ENCODE measurements around the gene FSTL4.

FSTL4 gene

GRCh38 chr5:133235696-133236426 lies 376.5 kb downstream of the FSTL4 start:
- Histone ChIP-seq H3K4me3 (ENCODE audit: low read length in 2 of 2) (no peak overlapping the region), H3K4me1 (ENCODE audit: control insufficient read depth in 2 of 2, insufficient read depth in 2 of 2, low read length in 2 of 2) (peaks cover 4 to 10% of the 10 kb centered on the region in 2 donors), H3K27ac (ENCODE audit: low read depth in 2 of 2, low read length in 2 of 2) (no peak overlapping the region), H3K9me3 (ENCODE audit: control insufficient read depth in 2 of 2, low read length in 2 of 2) (no peaks in the 10 kb centered on the region), H3K27me3 (ENCODE audit: control insufficient read depth in 2 of 2, insufficient read depth in 2 of 2, low read length in 2 of 2) (no peaks in the 10 kb centered on the region), H3K36me3 (ENCODE audit: control insufficient read depth in 2 of 2, insufficient read depth in 2 of 2, low read length in 2 of 2) (no peaks in the 10 kb centered on the region), H3K9ac (ENCODE audit: low read depth in 1 of 2, low read length in 2 of 2) (no peak overlapping the region)

DNA sequence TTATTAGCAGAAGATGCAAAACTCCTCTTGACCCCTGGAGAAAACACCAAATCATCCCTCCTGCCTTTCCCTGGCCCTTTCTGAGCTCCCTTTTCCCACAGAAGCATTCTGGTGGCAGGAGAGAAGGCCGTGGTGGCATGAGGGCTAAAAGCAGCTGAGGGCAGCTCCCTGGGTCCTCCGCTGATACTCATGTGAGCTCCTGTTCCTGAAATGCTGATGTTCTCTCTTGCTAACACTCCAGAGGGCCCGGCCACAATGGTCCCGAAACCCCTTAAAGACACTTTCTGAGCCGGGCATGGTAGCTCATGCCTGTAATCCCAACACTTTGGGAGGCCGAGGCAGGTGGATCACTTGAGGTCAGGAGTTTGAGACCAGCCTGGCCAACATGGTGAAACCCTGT lies 377.4 kb downstream of the FSTL4 start:
- Histone ChIP-seq H3K9ac (ENCODE audit: low read depth in 1 of 2, low read length in 2 of 2) (no peak overlapping the region), H3K4me1 (ENCODE audit: control insufficient read depth in 2 of 2, insufficient read depth in 2 of 2, low read length in 2 of 2) (peaks cover 4 to 10% of the 10 kb centered on the region in 2 donors), H3K36me3 (ENCODE audit: control insufficient read depth in 2 of 2, insufficient read depth in 2 of 2, low read length in 2 of 2) (no peaks in the 10 kb centered on the region), H3K9me3 (ENCODE audit: control insufficient read depth in 2 of 2, low read length in 2 of 2) (no peaks in the 10 kb centered on the region), H3K27ac (ENCODE audit: low read depth in 2 of 2, low read length in 2 of 2) (no peak overlapping the region), H3K27me3 (ENCODE audit: control insufficient read depth in 2 of 2, insufficient read depth in 2 of 2, low read length in 2 of 2) (no peaks in the 10 kb centered on the region), H3K4me3 (ENCODE audit: low read length in 2 of 2) (no peak overlapping the region)

DNA sequence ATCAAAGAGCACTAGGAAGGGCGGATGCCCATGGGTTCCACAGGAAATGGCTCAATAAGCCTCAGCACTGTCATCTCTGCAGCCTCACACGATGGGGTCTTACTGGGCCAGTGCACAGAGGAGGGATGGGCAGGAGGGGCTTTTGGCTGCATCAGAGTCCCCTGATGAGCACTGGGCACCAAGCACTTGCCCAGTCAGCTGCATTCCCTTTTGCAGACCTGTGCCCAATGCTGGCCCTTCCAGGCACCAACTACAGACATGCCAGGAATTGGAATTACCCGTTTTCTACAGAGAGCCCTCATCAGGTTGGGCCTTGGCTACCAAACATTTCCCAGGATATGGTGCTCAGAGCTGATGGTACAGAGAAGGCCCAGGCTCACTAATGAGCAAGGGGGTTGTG lies 378.1 kb downstream of the FSTL4 start:
- Histone ChIP-seq H3K4me1 (ENCODE audit: control insufficient read depth in 2 of 2, insufficient read depth in 2 of 2, low read length in 2 of 2) (peaks cover 4 to 10% of the 10 kb centered on the region in 2 donors), H3K27ac (ENCODE audit: low read depth in 2 of 2, low read length in 2 of 2) (no peak overlapping the region), H3K27me3 (ENCODE audit: control insufficient read depth in 2 of 2, insufficient read depth in 2 of 2, low read length in 2 of 2) (no peaks in the 10 kb centered on the region), H3K36me3 (ENCODE audit: control insufficient read depth in 2 of 2, insufficient read depth in 2 of 2, low read length in 2 of 2) (no peaks in the 10 kb centered on the region), H3K4me3 (ENCODE audit: low read length in 2 of 2) (no peak overlapping the region), H3K9ac (ENCODE audit: low read depth in 1 of 2, low read length in 2 of 2) (no peak overlapping the region), H3K9me3 (ENCODE audit: control insufficient read depth in 2 of 2, low read length in 2 of 2) (no peaks in the 10 kb centered on the region)

DNA sequence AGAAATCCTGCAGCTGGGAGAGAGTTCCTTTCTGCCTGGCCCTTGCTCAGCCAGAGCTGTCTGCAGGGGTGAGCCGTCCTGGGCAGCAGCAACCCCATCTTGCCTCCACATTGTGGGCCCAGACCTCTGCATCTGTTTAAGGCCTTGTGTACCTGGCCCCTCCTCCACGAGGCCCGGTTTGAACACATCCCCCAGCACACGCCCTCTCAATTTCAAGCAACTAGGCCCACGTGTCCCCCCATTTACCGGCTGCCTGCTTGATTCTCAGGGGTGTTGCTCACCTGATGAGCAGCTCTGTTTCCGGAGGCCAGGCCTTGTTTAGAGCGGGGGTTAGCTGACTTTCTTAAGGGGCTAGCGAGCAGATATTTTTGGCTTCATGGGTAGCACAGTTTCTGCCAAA lies 378.7 kb downstream of the FSTL4 start:
- Histone ChIP-seq H3K27me3 (ENCODE audit: control insufficient read depth in 2 of 2, insufficient read depth in 2 of 2, low read length in 2 of 2) (no peaks in the 10 kb centered on the region), H3K27ac (ENCODE audit: low read depth in 2 of 2, low read length in 2 of 2) (no peak overlapping the region), H3K4me1 (ENCODE audit: control insufficient read depth in 2 of 2, insufficient read depth in 2 of 2, low read length in 2 of 2) (peaks cover 4 to 10% of the 10 kb centered on the region in 2 donors), H3K36me3 (ENCODE audit: control insufficient read depth in 2 of 2, insufficient read depth in 2 of 2, low read length in 2 of 2) (no peaks in the 10 kb centered on the region), H3K4me3 (ENCODE audit: low read length in 2 of 2) (no peak overlapping the region), H3K9ac (ENCODE audit: low read depth in 1 of 2, low read length in 2 of 2) (no peak overlapping the region), H3K9me3 (ENCODE audit: control insufficient read depth in 2 of 2, low read length in 2 of 2) (no peaks in the 10 kb centered on the region)

DNA sequence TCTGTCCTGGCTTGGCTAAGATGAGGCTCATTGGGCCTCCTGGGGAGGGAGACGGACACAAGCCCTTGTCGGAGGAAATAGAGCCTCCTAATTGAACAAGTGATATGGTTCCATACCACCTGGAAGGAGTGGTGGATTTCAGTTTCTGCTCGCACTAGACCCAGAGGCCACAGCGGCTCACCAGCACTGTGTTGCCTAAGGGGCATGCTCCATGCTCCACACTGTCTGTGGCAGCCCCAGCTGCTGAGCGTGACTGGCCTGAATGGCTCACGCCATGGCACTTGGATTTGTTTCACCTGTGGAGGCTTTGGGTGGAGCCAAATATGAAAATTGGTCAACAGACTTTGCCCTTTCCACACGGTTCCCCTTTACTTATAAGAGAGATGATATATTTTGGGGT lies 379.4 kb downstream of the FSTL4 start:
- H3K27me3 ChIP-seq (ENCODE audit: control insufficient read depth in 2 of 2, insufficient read depth in 2 of 2, low read length in 2 of 2) = no peaks in the 10 kb centered on the region
- no peak overlapping the region for H3K4me3 ChIP-seq (ENCODE audit: low read length in 2 of 2)
- H3K27ac ChIP-seq (ENCODE audit: low read depth in 2 of 2, low read length in 2 of 2) = no peak overlapping the region
- H3K4me1 ChIP-seq (ENCODE audit: control insufficient read depth in 2 of 2, insufficient read depth in 2 of 2, low read length in 2 of 2) = peaks cover 4 to 10% of the 10 kb centered on the region in 2 donors
- no peaks in the 10 kb centered on the region for H3K36me3 ChIP-seq (ENCODE audit: control insufficient read depth in 2 of 2, insufficient read depth in 2 of 2, low read length in 2 of 2)
- H3K9me3 ChIP-seq (ENCODE audit: control insufficient read depth in 2 of 2, low read length in 2 of 2) = no peaks in the 10 kb centered on the region
- H3K9ac ChIP-seq (ENCODE audit: low read depth in 1 of 2, low read length in 2 of 2) = no peak overlapping the region

DNA sequence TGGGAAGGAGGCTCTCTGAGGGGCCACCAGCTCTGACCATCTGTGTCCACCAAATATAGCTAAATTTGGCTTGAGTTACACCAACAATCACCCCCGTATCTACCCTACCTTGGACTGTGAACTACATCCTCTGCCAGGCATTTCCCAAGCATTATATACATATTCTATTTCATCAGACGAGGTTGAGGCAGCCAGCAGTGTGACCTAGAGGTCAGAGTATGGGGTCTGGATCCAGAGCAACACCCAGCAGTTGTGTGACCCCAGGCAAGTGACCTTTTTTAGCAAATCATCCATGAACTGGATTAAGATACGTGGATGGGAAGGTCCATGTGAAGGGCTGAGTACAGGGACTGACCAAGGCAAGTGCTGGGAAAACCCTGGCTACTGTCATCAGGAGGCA lies 379.9 kb downstream of the FSTL4 start:
- Histone ChIP-seq H3K27me3 (ENCODE audit: control insufficient read depth in 2 of 2, insufficient read depth in 2 of 2, low read length in 2 of 2) (no peaks in the 10 kb centered on the region), H3K9me3 (ENCODE audit: control insufficient read depth in 2 of 2, low read length in 2 of 2) (no peaks in the 10 kb centered on the region)

GRCh38 chr5:133232011-133232410 lies 380.3 kb downstream of the FSTL4 start:
- H3K9me3 ChIP-seq (ENCODE audit: control insufficient read depth in 2 of 2, low read length in 2 of 2) = no peaks in the 10 kb centered on the region
- no peak overlapping the region for H3K27ac ChIP-seq (ENCODE audit: low read depth in 2 of 2, low read length in 2 of 2)
- H3K4me1 ChIP-seq (ENCODE audit: control insufficient read depth in 2 of 2, insufficient read depth in 2 of 2, low read length in 2 of 2) = peaks cover 4 to 10% of the 10 kb centered on the region in 2 donors
- H3K36me3 ChIP-seq (ENCODE audit: control insufficient read depth in 2 of 2, insufficient read depth in 2 of 2, low read length in 2 of 2) = no peaks in the 10 kb centered on the region
- H3K27me3 ChIP-seq (ENCODE audit: control insufficient read depth in 2 of 2, insufficient read depth in 2 of 2, low read length in 2 of 2) = no peaks in the 10 kb centered on the region
- H3K9ac ChIP-seq (ENCODE audit: low read depth in 1 of 2, low read length in 2 of 2) = no peak overlapping the region
- H3K4me3 ChIP-seq (ENCODE audit: low read length in 2 of 2) = no peak overlapping the region

More for the DNA sequence above, 379.9 kb downstream of the FSTL4 start:
- Histone ChIP-seq H3K27ac (ENCODE audit: low read depth in 2 of 2, low read length in 2 of 2) (no peak overlapping the region), H3K36me3 (ENCODE audit: control insufficient read depth in 2 of 2, insufficient read depth in 2 of 2, low read length in 2 of 2) (no peaks in the 10 kb centered on the region), H3K9ac (ENCODE audit: low read depth in 1 of 2, low read length in 2 of 2) (no peak overlapping the region), H3K4me3 (ENCODE audit: low read length in 2 of 2) (no peak overlapping the region), H3K4me1 (ENCODE audit: control insufficient read depth in 2 of 2, insufficient read depth in 2 of 2, low read length in 2 of 2) (peaks cover 4 to 10% of the 10 kb centered on the region in 2 donors)

DNA sequence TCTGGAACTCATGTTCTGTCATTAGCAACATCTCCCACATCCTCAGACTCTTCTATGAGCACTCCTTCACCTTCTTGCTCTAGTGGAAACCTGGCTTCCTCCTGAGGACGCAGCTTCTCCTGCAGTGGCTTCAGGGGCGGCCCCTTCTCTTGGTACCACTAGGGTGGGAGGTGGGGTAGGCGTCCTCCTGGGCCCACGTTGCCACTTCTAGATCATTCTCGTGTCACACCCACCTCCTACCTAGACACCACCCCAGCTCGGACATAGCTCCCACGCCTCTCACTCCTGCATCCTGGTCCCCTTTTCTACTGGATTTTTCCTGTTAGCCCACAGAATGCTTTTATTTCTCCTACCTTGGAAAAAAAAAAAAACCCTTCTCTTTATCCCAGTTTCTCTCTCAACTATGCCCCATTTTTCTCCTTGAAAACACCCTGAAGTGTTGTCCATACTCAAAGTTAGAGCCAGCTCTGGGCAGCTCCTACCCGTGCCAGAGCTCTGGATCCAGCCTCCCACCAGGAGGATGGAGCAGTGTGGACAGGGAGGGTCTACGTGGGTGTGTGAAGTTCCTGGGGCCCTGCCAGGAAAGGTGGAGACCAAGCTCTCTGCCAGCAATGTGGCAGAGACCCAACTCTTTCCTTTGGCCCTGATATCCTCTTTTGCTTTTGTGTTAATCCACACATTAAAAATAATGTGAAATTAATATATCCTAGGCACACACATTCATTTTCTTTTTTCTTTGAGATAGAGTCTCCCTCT lies 381.3 kb downstream of the FSTL4 start:
- H3K4me3 ChIP-seq (ENCODE audit: low read length in 2 of 2) = no peak overlapping the region

DNA sequence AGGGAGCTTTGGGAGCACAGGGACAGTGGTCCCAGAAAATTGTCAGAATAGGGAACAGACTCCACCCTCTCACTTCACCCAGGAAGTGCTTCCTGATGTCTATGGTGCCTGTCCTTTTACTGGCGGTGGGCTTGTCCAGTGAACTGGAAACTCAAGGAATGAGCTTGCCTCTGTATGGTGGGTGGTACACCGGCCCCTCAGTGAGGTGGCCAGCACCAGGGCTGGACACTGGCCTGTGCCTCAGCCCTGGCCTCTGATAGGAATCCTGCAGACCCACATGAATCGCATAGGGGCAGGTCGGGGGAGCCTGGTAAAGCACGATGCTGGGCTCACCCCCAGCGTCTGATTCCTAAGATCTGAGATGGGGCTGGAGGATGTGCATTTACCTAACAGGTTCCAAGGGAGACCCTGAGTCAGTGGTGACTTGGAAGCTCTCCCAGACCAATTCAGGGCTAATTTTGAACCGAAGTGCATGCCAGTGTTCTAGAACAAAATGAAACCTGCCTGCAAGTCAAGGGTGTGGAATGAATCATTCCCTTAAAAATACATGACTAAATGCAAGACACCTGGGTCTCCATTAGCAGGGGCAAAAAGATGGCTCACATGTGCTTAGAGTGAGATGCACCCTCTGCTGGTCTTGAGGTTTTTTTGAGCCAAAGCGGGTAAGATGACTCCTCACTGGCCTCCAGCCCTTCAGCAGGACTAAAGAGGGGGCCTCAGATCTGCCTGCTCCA lies 382.2 kb downstream of the FSTL4 start:
- Histone ChIP-seq H3K36me3 (ENCODE audit: control insufficient read depth in 2 of 2, insufficient read depth in 2 of 2, low read length in 2 of 2) (no peaks in the 10 kb centered on the region), H3K9ac (ENCODE audit: low read depth in 1 of 2, low read length in 2 of 2) (no peak overlapping the region), H3K9me3 (ENCODE audit: control insufficient read depth in 2 of 2, low read length in 2 of 2) (no peaks in the 10 kb centered on the region), H3K4me3 (ENCODE audit: low read length in 2 of 2) (no peak overlapping the region), H3K4me1 (ENCODE audit: control insufficient read depth in 2 of 2, insufficient read depth in 2 of 2, low read length in 2 of 2) (peaks cover 14 to 24% of the 10 kb centered on the region in 2 donors), H3K27ac (ENCODE audit: low read depth in 2 of 2, low read length in 2 of 2) (no peak overlapping the region), H3K27me3 (ENCODE audit: control insufficient read depth in 2 of 2, insufficient read depth in 2 of 2, low read length in 2 of 2) (no peaks in the 10 kb centered on the region)

More for the DNA sequence above, 381.3 kb downstream of the FSTL4 start:
- Histone ChIP-seq H3K27ac (ENCODE audit: low read depth in 2 of 2, low read length in 2 of 2) (no peak overlapping the region), H3K9ac (ENCODE audit: low read depth in 1 of 2, low read length in 2 of 2) (no peak overlapping the region), H3K27me3 (ENCODE audit: control insufficient read depth in 2 of 2, insufficient read depth in 2 of 2, low read length in 2 of 2) (no peaks in the 10 kb centered on the region), H3K4me1 (ENCODE audit: control insufficient read depth in 2 of 2, insufficient read depth in 2 of 2, low read length in 2 of 2) (peaks cover 8 to 17% of the 10 kb centered on the region in 2 donors), H3K9me3 (ENCODE audit: control insufficient read depth in 2 of 2, low read length in 2 of 2) (no peaks in the 10 kb centered on the region), H3K36me3 (ENCODE audit: control insufficient read depth in 2 of 2, insufficient read depth in 2 of 2, low read length in 2 of 2) (no peaks in the 10 kb centered on the region)

DNA sequence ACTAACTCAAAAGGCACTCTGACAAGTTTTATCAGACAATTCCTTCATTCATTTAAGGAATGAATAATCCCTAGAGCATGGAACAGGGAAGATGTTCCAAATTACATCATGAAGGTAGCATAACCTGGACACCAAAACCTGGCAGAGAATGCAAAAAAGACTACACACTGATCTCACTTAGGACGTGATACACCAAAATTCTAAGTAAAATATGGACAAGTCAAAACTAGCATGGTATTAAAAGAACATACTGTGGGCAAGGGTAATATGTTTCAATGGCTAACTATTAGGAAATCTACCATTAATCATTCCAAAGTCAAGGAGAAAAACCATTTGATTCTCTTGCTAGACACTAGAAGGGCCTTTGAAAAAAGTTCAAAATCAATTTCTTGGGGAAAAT lies 384.0 kb downstream of the FSTL4 start:
- no peaks in the 10 kb centered on the region for H3K9me3 ChIP-seq (ENCODE audit: control insufficient read depth in 2 of 2, low read length in 2 of 2)
- no peaks in the 10 kb centered on the region for H3K36me3 ChIP-seq (ENCODE audit: control insufficient read depth in 2 of 2, insufficient read depth in 2 of 2, low read length in 2 of 2)
- no peaks in the 10 kb centered on the region for H3K27me3 ChIP-seq (ENCODE audit: control insufficient read depth in 2 of 2, insufficient read depth in 2 of 2, low read length in 2 of 2)
- H3K9ac ChIP-seq (ENCODE audit: low read depth in 1 of 2, low read length in 2 of 2) = no peak overlapping the region
- H3K4me1 ChIP-seq (ENCODE audit: control insufficient read depth in 2 of 2, insufficient read depth in 2 of 2, low read length in 2 of 2) = peaks cover 16 to 28% of the 10 kb centered on the region in 2 donors
- no peak overlapping the region for H3K27ac ChIP-seq (ENCODE audit: low read depth in 2 of 2, low read length in 2 of 2)
- H3K4me3 ChIP-seq (ENCODE audit: low read length in 2 of 2) = no peak overlapping the region

Data from mucosa of rectum (tissue), 2 donors.